ENCODE measurements around the gene LRIT1.

LRIT1 gene

GRCh38 chr10:84254552-84255478 is 13.5 kb upstream of the LRIT1 start:
- DNase-seq, result no peak

- DNase-seq, result no peak
Observed at GRCh38 chr10:84248794-84249193, 7.4 kb upstream of the LRIT1 start.

GRCh38 chr10:84247496-84247895 is 6.2 kb upstream of the LRIT1 start:
- DNase-seq, result no peak

- DNase-seq, result no peak
Observed at GRCh38 chr10:84244651-84245270, 3.4 kb upstream of the LRIT1 start, which contains the start of gene RGR. Gene RGR (plus strand): TSS chr10:84245053. CDS start chr10:84245091, 38 bp downstream.

- no peak for DNase-seq
Observed at GRCh38 chr10:84243759-84244158, 2.4 kb upstream of the LRIT1 start.

GRCh38 chr10:84238909-84239308 is 2.4 kb downstream of the LRIT1 start:
- DNase-seq, result no peak

GRCh38 chr10:84237199-84238051 is 3.9 kb downstream of the LRIT1 start:
- no peak for DNase-seq

GRCh38 chr10:84236807-84237198 is 4.5 kb downstream of the LRIT1 start:
- no peak for DNase-seq

- no peak for DNase-seq
Observed at GRCh38 chr10:84235096-84235495, 6.2 kb downstream of the LRIT1 start.

GRCh38 chr10:84234479-84234878 is 6.9 kb downstream of the LRIT1 start:
- DNase-seq, result no peak

GRCh38 chr10:84233940-84234339 is 7.4 kb downstream of the LRIT1 start:
- DNase-seq, result no peak

GRCh38 chr10:84232376-84232775 is 9.0 kb downstream of the LRIT1 start:
- DNase-seq, result no peak

- DNase-seq, result no peak
Observed at GRCh38 chr10:84230359-84230758, 11.0 kb downstream of the LRIT1 start.

GRCh38 chr10:84227810-84228209 is 13.5 kb downstream of the LRIT1 start:
- DNase-seq, result no peak

- no peak for DNase-seq
Observed at GRCh38 chr10:84226616-84227015, 14.7 kb downstream of the LRIT1 start.

GRCh38 chr10:84225427-84226173 is 15.7 kb downstream of the LRIT1 start, which contains the start of gene LRIT2:
Gene LRIT2 (minus strand): TSS chr10:84225544. CDS start chr10:84225520, 24 bp downstream.
- no peak for DNase-seq

- no peak for DNase-seq
Observed at GRCh38 chr10:84224411-84225028, 16.8 kb downstream of the LRIT1 start.

GRCh38 chr10:84221916-84222315 is 19.4 kb downstream of the LRIT1 start:
- no peak for DNase-seq

- DNase-seq, result no peak
Observed at GRCh38 chr10:84217746-84218145, 23.6 kb downstream of the LRIT1 start.

GRCh38 chr10:84216834-84217233 is 24.5 kb downstream of the LRIT1 start:
- DNase-seq, result no peak

GRCh38 chr10:84214612-84215235 is 26.6 kb downstream of the LRIT1 start:
- DNase-seq, result no peak

All from DMS 273 treated with DMSO at 0.1 percent for 48 hours (cell line).